PC-3 (cell line): ENCODE data around the gene GANC. TPM values are rescaled to one million over a fixed set of nuclear protein-coding genes. Genes with fewer than 3 reads are reported as not detected.

ENCODE experiments used
- ATAC-seq: fragments of 200-7000 bp; cut with Tn5 transposase; 2 replicates; pipeline ENCODE4 v1.9.1; 2020; ENCODE audit warnings: mild to moderate bottlenecking, moderate library complexity
- BruUV-seq: library from RNA; stranded (reverse); fragments of 400-500 nt; replicated peaks from 2 replicates; lab custom pipeline; 2021; lab: Mats Ljungman, UMichigan
- CTCF ChIA-PET: fragments of 300-600 bp; sonication (Branson Sonifier 250); formaldehyde crosslinking; loops from one replicate; lab custom pipeline; 2022; ENCODE audit warnings: antibody characterized with exemption; lab: Charles Lee
- POLR2A ChIA-PET: fragments of 300-600 bp; sonication (Branson Sonifier 250); formaldehyde crosslinking; loops from one replicate; lab custom pipeline; 2022; ENCODE audit warnings: antibody characterized with exemption; ENCODE audit not compliant: unreplicated experiment; lab: Charles Lee
- DNase-seq: peaks from one replicate; pipeline ENCODE4 v3.0.0-alpha.2; 2015
- H2AFZ ChIP-seq: fragments of 300-600 bp; sonication (generic); 2 replicates; pipeline ENCODE4 v1.6.0; 2016; ENCODE audit warnings: antibody characterized with exemption, low read length
- H3F3A ChIP-seq: fragments of 300-600 bp; sonication (generic); one replicate; pipeline ENCODE4 v1.6.0; 2017; ENCODE audit warnings: antibody characterized with exemption, low read length, control low read depth, mild to moderate bottlenecking; ENCODE audit not compliant: unreplicated experiment
- H3K27ac ChIP-seq: fragments of 300-600 bp; sonication (generic); 2 replicates; pipeline ENCODE4 v1.5.1; 2016; ENCODE audit warnings: mild to moderate bottlenecking, low read length
- H3K27me3 ChIP-seq: fragments of 300-600 bp; sonication (generic); 2 replicates; pipeline ENCODE4 v1.6.1; 2016; ENCODE audit warnings: low read length, mixed read lengths
- H3K36me3 ChIP-seq: fragments of 300-600 bp; sonication (generic); 2 replicates; pipeline ENCODE4 v1.6.1; 2016; ENCODE audit warnings: low read depth, mixed run types, low read length, mixed read lengths
- H3K4me1 ChIP-seq: fragments of 300-600 bp; sonication (generic); 2 replicates; pipeline ENCODE4 v1.5.1; 2016; ENCODE audit warnings: low read length; ENCODE audit not compliant: insufficient read depth
- H3K4me2 ChIP-seq: fragments of 300-600 bp; sonication (generic); 2 replicates; pipeline ENCODE4 v1.6.0; 2016; ENCODE audit warnings: low read length
- H3K4me3 ChIP-seq: fragments of 300-600 bp; sonication (generic); 2 replicates; pipeline ENCODE4 v1.5.1; 2016; ENCODE audit warnings: mild to moderate bottlenecking, low read length, mixed read lengths
- H3K79me2 ChIP-seq: fragments of 300-600 bp; sonication (generic); 2 replicates; pipeline ENCODE4 v1.6.1; 2017; ENCODE audit warnings: low read length, mixed read lengths
- H3K9ac ChIP-seq: fragments of 300-600 bp; sonication (generic); 2 replicates; pipeline ENCODE4 v1.6.0; 2016; ENCODE audit warnings: mild to moderate bottlenecking, low read length
- H3K9me2 ChIP-seq: fragments of 300-600 bp; sonication (generic); replicated peaks from 2 replicates; pipeline ENCODE4 v1.6.1; 2016; ENCODE audit warnings: mixed run types, low read length, mixed read lengths
- H3K9me3 ChIP-seq: fragments of 300-600 bp; sonication (generic); 2 replicates; pipeline ENCODE4 v1.6.1; 2016; ENCODE audit warnings: low read length, mixed read lengths
- H4K20me1 ChIP-seq: fragments of 300-600 bp; sonication (generic); 2 replicates; pipeline ENCODE4 v1.6.1; 2016; ENCODE audit warnings: low read length, mixed read lengths
- EZH2 ChIP-seq: fragments of 300-600 bp; sonication (generic); IDR thresholded peaks from one replicate; pipeline ENCODE4 v1.6.1; 2017; ENCODE audit warnings: antibody characterized with exemption, mild to moderate bottlenecking, low read length; ENCODE audit not compliant: unreplicated experiment
- EZH2phosphoT487 ChIP-seq: fragments of 300-600 bp; sonication (generic); IDR thresholded peaks from 2 replicates; pipeline ENCODE4 v1.6.1; 2018; ENCODE audit warnings: mild to moderate bottlenecking, antibody characterized with exemption, low read length, borderline replicate concordance
- intact Hi-C: fragments of 100-400 bp; cut with micrococcal nuclease; formaldehyde crosslinking; loops from 2 replicates; pipeline ENCODE4 v1.9.0; 2023
- total RNA-seq: library from RNA; depleted of rRNA; stranded (reverse); fragments of >200 nt; gene quantifications from 2 replicates; pipeline ENCODE4 v1.2.3, GENCODE V29; 2014
- TF ChIP-seq, protein P1 (sequence below): fragments of 300-600 bp; sonication (generic); conservative IDR thresholded peaks from 2 replicates; pipeline ENCODE4 v1.5.1; 2017; ENCODE audit warnings: antibody characterized with exemption, low read depth, mild to moderate bottlenecking, low read length

The GANC gene
- total RNA-seq, 1 experiment from 2014 or later = 12.4 TPM

GRCh38 chr15:42402455-42403205 lies 129.6 kb downstream of the GANC start:
- ATAC-seq (no peak; the same call in 1 of the 2 replicates), DNase-seq (no peak)
- BruUV-seq = no TSS peak
- intact Hi-C loops = no loop called here
- Histone ChIP-seq H2AFZ (no peak overlapping the region), H3K9ac (no peak overlapping the region), H3K4me1 (no peaks in the 10 kb centered on the region), H3K36me3 (no peaks in the 10 kb centered on the region), H3K4me2 (no peak overlapping the region), H3K27ac (no peak overlapping the region), H4K20me1 (no peaks in the 10 kb centered on the region), H3K9me2 (no peaks in the 10 kb centered on the region), H3K79me2 (no peaks in the 10 kb centered on the region), H3K9me3 (no peaks in the 10 kb centered on the region), H3K4me3 (no peak overlapping the region), H3K27me3 (no peaks in the 10 kb centered on the region), H3F3A (no peaks in the 10 kb centered on the region)
- POLR2A ChIA-PET = no interaction called here
- CTCF ChIA-PET = no interaction called here
- TF ChIP-seq EZH2 (no peak), EZH2phosphoT487 (no peak)
- TF ChIP-seq, protein P1, sequence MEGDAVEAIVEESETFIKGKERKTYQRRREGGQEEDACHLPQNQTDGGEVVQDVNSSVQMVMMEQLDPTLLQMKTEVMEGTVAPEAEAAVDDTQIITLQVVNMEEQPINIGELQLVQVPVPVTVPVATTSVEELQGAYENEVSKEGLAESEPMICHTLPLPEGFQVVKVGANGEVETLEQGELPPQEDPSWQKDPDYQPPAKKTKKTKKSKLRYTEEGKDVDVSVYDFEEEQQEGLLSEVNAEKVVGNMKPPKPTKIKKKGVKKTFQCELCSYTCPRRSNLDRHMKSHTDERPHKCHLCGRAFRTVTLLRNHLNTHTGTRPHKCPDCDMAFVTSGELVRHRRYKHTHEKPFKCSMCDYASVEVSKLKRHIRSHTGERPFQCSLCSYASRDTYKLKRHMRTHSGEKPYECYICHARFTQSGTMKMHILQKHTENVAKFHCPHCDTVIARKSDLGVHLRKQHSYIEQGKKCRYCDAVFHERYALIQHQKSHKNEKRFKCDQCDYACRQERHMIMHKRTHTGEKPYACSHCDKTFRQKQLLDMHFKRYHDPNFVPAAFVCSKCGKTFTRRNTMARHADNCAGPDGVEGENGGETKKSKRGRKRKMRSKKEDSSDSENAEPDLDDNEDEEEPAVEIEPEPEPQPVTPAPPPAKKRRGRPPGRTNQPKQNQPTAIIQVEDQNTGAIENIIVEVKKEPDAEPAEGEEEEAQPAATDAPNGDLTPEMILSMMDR = no peak

DNA sequence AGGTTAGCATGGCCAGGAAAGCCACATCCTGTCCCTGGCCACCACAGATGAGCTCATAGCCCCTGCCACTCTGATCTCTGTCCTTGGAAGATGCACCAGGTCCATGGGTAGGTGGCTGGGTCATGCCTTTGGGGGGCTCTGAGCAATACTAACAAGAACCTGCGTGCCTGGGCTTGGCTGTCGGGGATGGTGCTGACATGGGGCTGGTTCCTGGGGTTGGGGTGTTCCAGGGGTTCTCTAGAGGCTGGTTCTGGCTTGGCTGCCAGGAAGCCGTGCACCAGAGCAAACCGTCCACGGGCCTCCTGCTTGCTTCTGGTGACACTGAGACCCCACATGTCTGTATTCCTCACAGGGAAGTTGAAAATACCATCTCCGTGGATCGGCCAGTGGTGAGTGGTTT lies 130.4 kb downstream of the GANC start:
- POLR2A ChIA-PET = no interaction called here
- Histone ChIP-seq H3K27me3 (no peaks in the 10 kb centered on the region), H3F3A (no peaks in the 10 kb centered on the region), H3K9me3 (no peaks in the 10 kb centered on the region), H3K4me2 (no peak overlapping the region), H3K9me2 (no peaks in the 10 kb centered on the region), H4K20me1 (no peaks in the 10 kb centered on the region), H3K9ac (no peak overlapping the region), H3K4me3 (no peak overlapping the region), H3K27ac (no peak overlapping the region), H3K36me3 (no peaks in the 10 kb centered on the region), H3K4me1 (no peaks in the 10 kb centered on the region), H2AFZ (no peak overlapping the region), H3K79me2 (no peaks in the 10 kb centered on the region)
- DNase-seq = no peak
- ATAC-seq = no peak
- TF ChIP-seq, protein P1 = no peak
- TF ChIP-seq EZH2 = no peak
- TF ChIP-seq EZH2phosphoT487 = no peak
- no TSS peak for BruUV-seq
- CTCF ChIA-PET = interaction anchor here (0.5 kb wide), 1 partner anchor 708 kb away, joined by 3 read pairs; no protein-coding TSS in a partner anchor
- intact Hi-C loops = no loop called here
